GM19025 (cell line): ENCODE data around the gene CHD5.
"Not testable (repeated sequence)": the region's sequence is repeated elsewhere in the genome, so short reads cannot be mapped to it uniquely, and the experiment has no call there.

Experiments used
- ATAC-seq: cut with Tn5 transposase; IDR thresholded peaks from one replicate; pipeline ENCODE4 v1.9.1; 2021; ENCODE audit warnings: mild to moderate bottlenecking, low read depth, moderate library complexity; ENCODE audit not compliant: unreplicated experiment

The CHD5 gene

DNA sequence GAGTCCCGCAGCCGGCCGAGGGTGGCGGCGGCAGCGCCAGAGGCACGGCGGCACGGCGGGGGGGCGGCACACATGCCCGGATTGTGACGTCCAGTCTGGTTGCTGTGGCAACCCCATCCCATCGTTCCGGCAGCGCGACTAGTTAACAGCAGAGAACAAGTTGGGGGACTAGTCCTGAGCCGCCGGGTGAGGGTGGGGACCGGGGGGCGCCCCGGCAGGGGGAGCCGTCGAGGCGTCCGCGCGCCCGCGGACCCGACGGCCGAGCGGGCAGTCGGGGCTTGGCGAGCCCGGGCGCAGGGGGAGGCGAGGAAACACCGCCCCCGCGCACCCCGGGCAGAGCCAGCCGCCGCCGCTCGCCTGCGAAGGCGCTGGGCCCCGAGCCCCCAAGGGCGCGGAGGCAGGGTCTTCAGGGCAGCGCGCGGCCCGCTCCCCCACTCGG is at the start of gene CHD5:
TSS of gene CHD5 (minus strand) at position 54 of the 439 bp plus-strand sequence. CDS start 298 bp downstream, outside the sequence.
- ATAC-seq = no peak

DNA sequence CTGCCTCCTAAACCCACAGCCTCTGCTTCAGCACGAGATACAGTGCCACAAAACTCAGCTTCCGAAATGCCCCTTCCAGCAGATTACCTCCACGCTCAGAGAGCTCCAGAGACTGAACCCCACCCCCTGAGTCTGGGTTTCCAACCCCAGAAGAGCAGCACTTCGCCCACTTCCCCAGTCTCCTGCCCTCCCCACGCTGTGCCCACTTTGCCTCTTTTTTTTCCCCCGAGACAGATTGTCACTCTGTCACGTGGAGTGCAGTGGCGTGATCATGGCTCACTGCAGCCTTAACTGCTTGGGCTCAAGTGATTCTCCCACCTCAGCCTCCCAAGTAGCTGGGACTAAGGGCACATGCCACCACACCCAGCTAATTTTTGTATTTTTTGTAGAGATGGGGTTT is 45.5 kb upstream of the CHD5 start:
- ATAC-seq = no peak

DNA sequence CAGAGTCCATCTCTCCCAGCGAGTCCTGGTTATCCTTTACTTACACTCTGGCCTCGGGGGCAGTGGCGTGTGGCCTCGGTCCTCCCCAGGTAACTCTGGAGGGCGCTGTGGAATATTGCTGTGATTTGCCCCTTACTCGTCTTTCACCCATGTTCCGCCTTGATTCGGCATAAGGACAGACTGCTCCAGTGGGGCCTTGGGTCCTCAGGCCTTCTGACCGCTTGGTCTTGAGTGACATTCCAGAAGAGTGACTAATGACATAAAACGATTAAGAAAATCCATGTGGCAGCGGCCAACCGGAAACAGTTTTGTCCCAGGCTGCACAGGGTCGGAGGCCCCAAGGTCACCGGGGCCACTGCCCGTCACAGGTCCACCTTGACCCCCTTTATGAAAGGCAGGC is 44.6 kb upstream of the CHD5 start:
- no peak for ATAC-seq

DNA sequence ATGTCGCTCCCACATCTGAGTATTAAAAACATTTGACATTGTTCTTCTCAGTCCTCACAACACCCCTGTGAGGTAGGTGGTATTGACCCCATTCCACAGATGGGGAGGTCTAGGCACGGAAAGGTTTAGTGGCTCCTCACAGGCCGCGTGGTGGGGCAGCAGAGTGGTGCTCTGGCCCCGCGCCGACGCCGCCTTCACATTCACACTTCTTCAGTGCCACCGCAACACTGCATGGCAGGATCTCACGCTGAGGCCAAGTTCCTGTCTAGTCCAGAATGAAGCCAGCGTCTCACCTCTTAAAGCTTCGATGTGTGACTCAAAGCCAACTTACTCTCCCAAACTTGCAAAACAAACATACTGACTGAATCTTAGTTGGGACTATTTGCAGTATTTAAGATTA is 43.5 kb upstream of the CHD5 start:
- ATAC-seq = no peak

DNA sequence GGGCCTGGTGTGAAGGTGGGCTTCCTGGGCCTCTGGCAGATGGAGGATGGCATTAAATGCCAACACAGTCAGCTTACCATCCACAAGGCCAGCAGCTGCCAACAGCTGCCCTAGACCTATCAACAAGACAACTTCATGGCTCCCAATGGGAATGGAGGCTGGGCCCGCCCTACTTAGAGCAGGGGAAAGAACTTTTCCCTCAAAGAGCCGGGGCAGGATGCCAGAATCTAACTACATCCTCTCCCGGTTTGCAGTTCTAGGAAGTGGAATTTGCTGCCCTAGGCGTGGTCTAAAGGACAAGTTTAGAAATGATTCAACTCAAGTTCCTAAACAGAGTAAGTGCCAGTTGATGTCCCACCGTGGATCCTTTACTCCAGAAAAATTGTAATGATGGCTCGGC is 42.5 kb upstream of the CHD5 start:
- ATAC-seq = no peak

DNA sequence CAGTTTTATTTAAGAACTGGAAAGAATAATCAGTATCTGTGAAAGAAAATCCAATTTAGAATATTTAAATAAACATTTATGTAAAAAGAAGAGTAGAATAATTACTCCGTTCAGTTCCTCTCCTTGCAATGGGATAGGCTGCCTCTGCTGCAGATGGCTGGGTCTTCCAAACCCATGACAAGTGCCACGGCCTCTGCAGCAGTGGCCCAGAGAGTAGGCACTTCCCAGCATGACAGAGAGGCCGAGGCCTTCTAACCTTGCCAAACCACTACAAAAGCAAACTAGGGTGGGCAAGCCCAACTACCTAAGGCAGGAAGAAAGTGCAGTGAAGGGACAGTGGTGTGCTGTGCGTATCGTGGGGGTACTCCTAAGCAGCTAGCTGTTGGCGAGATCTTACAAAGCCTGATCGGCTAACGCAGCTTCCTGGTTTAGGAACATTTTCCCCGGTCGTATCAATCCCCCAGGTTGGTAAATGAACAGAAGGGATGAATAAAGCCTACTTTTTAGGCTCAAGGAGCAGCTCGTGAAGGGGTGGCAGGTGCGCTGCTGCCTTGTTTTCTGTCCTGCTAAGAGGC is 41.2 kb upstream of the CHD5 start:
- no peak for ATAC-seq

DNA sequence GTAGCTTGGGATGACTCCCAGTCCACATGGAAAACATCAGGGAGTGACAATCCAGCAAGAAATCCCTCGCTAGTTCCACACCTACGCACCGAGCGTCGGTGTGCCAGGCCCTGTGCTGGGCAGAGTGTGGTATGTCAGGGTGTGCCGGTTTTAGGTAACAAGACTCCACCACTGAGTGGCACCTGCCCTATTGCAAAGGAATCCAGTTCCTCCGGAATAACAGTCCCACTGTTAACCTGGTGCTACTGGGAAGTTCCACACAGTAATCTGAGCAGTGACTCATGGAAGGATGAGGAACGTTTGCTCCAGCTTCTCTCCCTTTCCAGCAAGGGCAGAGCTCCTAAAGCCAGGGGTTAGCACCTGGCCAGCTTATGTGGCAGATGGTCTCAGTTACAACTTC is 40.1 kb upstream of the CHD5 start:
- no peak for ATAC-seq

DNA sequence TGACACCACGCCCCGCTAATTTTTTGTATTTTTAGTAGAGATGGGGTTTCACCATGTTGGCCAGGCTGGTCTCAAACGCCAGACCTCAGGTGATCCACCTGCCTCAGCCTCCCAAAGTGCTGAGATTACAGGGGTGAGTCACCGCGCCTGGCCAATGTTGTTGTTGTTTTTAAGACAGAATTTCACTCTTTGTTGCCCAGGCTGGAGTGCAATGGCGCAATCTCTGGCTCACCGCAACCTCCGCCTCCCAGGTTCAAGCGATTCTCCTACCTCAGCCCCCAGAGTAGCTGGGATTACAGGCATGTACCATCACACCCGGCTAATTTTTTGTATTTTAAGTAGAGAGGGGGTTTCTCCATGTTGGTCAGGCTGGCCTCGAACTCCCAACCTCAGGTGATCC is 39.5 kb upstream of the CHD5 start:
- ATAC-seq = not testable (repeated sequence)

DNA sequence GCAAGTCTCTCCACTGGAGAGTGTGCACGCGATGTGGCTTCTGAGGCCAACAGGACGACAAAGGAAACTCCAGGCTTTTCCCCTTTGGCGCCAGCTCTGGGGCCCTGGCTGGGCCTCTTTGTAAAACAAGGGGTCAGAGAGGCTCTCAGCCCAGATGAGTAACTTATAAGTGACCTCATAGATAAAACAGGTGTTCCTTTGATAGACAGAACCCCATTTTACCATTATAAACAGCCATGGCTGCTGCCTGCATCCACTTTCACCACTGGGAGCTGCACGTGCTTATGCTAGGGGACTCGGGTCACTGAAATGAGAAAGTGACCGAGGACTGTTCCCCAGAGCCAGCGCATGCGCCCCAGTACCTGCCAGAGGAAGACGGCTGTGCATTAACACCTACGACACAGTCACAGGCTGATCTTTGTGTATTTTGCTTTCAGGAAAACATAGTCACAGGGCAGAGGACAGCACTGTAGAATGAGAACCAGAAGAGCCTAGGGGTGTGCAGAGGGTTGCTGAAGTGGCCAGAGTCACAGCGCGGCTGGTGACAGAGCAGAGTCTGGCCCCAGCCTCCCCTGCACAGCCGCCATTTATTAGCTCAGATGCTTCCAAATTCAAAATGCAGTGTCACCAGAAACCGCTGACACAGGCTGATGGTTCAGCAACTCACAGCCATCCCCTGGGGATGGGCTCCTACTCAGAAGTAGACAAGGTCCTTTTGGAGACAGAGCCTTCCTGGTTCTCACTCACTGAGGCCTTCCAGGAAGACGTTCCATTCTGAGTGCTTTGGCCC is 38.4 kb upstream of the CHD5 start:
- ATAC-seq = no peak

DNA sequence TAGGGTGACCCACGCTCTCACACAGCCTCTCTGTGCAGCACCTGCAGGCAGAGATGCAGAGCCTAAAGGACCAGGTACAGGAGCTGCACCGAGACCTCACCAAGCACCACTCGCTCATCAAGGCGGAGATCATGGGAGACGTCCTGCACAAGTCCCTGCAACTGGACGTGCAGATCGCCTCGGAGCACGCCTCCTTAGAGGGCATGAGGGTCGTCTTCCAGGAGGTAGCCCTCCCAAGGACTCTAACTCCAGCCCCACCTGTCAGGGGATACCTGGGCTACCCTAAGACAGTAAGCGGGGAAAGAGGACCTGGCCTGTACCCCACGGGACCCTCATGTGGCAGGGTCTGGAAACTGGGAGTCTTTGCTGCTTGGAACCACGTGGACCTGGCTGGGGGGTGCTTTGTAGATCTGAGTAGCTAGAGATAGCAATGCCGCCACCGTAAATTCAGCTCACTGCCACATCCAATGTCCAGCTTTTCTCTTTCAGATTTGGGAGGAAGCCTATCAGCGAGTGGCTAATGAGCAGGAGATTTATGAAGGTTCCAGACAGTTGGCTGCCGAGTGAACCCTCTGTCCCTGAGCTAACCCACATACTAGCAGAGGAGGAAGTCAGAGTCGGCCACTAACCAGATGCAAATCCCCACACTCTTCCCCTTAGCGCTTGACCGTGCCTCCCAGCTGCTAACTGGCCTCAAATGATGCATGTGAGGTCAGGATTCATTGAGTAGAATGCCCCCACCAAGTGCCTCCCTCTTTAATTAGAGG is 32.3 kb upstream of the CHD5 start:
- no peak for ATAC-seq

DNA sequence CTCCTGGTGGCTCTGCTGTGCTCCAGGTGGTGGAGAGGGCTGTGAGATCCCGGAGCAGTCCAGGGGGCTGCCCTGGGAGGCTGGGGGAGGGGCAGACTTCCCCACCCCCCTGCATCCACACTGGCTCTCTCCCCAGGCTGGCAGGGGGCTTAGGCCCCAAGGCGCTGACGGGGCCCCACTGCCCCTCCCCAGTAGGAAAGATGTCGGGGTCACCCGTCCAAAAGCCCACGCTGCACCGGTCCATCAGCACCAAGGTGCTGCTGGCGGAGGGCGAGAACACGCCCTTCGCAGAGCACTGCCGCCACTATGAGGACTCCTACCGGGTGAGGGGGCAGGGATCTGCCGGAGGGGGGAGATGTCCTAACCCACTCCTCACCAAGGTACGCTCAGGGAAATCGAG is 31.6 kb upstream of the CHD5 start:
- no peak for ATAC-seq

DNA sequence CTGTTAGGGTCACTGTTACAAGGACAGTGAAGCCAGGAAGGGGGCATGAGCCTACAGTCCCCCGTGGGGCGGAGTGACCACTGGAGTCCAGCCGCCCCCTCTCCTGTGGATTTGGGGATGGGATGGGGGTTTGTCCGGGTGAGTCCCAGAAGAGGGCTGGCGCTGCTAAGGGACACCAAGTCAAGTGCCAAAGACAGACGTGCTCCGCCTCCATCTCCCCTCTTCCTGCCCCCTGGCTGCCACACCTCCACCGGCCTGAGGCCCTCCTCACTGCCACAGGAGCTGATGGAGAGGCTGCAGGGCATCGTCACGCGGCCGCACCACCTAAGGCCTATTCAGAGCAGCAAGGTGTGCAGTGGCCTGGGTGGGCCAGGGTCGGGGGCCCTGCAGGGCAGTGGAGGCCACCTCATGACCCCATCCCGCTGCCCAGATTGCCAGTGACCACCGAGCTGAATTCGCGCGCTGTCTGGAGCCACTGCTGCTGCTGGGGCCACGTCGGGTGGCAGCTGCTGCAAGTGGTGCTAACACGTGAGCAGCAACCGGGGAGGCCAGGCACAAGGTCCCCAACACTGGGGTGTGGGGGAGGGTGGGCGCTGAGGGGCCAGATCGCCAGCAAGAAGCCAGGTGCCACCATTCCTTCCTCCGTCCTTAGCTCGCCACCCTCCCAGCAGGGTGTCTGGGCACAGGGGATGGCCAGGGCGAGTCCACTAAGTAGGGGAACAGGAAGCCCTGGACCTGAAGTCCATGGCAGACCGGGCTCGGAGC is 30.7 kb upstream of the CHD5 start:
- ATAC-seq = no peak

DNA sequence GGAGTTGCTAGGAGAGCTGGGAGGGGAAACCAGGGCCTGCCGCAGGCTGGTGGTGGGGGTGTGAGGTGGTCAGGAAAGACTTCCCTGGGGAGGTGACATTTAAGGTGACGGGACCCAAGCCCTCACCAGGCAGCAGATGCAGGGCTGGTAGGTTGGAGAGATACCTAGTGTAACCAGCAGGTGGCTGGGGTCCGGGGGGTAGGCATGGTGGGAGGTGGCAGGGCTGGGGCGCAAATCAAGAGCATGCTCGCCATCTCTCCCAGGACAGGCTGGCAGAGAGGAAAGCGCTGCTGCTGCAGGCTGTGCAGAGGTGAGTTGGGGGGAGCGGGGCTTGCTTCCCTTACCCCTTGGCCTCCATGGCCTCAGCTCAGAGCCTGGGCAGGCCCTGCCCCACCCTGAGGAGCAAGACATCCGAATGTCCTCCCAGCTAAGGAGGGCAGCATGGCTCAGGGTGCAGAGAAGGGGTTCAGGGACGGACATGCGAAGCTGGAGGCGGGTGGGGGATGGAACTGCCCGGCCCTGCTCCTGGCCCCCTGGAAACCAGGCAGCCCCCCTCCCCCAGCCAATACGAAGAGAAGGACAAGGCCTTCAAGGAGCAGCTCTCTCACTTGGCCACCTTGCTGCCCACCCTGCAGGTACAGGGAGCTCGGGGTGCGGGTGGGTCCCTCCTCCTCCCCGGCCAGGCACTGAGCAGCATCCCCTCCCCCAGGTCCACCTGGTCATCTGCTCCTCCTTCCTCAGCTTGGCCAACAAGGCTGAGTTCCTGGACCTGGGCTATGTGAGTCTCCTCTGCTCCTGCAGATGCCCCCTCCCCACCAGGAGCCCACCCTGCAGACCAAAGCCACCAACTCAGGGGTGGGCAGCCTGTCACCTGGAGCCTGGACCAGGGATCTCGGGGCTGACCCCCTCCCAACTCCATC is 29.8 kb upstream of the CHD5 start:
- no peak for ATAC-seq

DNA sequence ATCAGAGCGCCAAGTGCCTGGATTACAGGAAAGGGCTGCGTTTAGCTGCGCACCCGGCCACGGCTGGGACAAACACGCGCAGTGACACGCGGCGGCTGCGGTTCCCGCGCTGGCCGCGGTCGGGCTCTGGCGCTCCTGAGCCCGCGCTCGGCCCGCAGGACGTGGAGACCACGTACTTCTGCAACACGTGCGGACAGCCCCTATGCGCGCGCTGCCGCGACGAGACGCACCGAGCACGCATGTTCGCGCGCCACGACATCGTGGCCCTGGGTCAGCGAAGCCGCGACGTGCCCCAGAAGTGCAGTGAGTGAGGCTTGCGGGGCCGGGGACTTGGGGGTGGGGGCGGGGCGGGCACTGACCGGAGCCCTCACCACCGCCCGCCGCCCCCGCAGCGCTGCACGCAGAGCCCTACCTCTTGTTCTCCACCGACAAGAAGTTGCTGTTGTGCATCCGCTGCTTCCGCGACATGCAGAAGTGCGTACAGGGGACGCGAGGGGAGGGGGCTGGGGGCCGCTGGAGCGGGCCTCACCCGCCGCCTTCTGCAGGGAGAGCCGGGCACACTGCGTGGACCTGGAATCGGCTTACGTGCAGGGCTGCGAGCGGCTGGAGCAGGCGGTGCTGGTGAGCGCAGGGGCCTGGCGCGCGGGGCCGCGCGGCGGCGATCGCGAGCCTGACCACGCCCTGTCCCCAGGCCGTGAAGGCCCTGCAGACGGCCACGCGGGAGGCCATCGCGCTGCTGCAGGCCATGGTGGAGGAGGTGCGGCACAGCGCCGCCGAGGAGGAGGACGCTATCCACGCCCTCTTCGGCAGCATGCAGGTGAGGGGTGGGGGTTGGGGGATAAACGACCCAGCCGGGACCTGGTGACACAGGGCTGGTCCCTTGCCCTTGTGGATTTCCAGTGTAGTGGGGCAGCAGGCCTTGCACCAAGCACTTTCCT is 28.9 kb upstream of the CHD5 start:
- no peak for ATAC-seq

DNA sequence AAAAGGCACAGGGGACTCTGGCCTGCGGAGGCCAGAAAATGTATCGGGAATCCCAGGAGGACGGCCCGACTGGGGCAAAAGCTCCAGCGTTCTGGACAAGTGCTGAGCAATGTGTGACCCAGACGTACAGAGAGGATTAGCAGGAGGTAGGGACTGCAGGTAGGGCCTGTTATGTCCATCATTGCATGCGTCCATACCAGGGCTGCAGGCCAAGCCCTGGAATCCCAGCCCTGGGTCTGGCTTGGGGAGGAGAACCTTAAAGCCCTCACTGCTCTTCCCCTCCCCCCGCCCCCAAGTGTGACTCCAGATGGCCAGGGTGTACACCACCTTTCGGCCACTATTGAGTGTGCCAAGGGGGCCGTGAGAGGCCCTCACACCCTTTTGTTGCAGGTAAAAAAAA is 27.8 kb upstream of the CHD5 start:
- no peak for ATAC-seq

DNA sequence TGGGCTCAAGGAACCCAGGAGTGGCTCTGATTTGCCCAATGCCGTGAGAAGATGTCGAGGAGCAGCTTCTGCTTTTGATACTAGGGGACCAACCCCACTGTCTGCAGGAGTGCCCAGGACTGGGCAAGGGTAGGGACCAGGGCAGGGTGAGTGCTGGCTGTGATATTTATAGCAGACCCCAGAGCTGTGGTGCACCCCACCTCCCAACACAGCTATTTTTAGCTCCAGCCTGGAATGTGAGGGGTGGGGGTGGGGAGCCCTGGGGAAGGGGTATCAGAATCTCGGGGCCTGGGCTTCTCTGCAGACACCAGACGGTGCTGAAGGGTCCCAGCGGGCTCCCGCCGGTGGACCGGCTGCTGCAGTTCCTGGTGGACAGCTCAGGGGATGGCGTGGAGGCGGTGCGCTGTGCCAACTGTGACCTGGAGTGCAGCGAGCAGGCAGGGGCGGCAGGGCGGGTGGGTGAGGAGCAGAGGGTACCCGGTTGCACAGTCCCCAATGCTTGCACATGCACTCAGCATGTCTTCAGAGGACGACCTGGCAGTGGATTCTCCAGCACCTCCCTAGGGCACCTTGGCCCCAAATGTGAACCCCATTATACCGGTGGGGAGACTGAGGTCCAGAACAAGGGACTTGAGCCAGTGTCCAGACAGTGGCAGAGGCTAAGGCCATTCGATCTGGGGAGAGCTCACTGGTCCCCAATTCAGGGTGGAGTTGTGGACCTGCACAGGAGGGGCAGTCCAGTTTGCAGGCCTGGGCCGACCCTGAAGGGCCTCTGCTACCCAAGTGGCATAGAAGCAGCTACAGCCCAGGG is 27.2 kb upstream of the CHD5 start:
- ATAC-seq = no peak

DNA sequence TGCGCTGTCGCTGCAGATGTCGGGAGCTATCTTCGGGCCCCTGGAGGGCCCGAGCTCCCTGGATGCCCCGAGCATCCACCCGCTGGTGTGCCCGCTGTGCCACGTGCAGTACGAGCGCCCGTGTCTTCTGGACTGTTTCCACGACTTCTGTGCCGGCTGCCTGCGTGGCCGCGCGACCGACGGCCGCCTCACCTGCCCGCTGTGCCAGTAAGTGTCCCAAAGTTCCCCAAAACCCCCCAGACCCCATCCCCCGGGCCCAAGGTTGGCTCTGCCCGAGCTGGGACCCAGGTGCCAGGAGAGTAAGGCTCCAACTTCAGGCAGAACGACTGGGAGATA is 26.4 kb upstream of the CHD5 start:
- ATAC-seq = no peak
